Panc1 (cell line): Measurements from ENCODE around the gene POU2AF3.

Experiments
- TF ChIP-seq, protein P1 (sequence below): fragments of 450-650 bp; IDR thresholded peaks from 2 replicates; pipeline ENCODE4 v1.5.1; 2017; ENCODE audit warnings: mild to moderate bottlenecking
- TF ChIP-seq, protein P2 (sequence below), 2 experiments: IDR thresholded peaks; 2 replicates each; pipeline ENCODE4 v1.6.1; 2011 to 2012; ENCODE audit warnings: low read depth in 2 of 2, control low read depth in 1 of 2, low read length in 1 of 2, mild to moderate bottlenecking in 1 of 2, moderate library complexity in 1 of 2; ENCODE audit not compliant: insufficient read depth in 1 of 2

DNA sequence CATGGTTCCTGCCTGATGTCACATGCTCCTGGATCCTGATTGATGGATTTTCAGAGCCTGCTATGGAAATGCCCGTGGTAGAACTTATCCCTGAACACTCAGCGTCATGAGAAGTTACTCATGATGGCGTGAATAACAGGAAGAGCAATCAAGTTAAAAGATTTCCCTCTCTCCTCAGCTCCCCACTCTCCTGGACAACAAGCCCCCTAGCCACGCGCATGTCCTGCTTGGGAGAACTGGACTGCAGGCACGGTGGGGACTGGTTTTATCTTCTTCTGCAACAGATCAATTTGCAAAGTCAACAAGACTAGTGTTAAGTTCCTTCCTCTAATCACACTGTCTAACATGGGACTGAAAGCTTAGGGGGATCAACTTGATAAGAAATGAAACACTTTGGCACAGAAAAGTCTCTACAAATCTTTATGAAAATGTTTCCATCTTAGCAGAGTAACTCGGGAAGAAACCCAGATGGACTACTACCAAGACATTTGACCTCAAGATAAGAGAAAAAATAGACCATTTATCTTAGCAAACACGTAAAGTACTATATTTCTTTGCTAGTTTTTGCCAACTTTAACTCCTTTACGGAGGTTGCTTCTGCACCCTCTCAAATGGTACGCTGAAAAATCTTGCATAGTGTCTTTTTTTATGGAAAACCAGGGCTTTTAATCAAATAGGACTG lies 53.2 kb downstream of the POU2AF3 start:
- TF ChIP-seq, protein P1, sequence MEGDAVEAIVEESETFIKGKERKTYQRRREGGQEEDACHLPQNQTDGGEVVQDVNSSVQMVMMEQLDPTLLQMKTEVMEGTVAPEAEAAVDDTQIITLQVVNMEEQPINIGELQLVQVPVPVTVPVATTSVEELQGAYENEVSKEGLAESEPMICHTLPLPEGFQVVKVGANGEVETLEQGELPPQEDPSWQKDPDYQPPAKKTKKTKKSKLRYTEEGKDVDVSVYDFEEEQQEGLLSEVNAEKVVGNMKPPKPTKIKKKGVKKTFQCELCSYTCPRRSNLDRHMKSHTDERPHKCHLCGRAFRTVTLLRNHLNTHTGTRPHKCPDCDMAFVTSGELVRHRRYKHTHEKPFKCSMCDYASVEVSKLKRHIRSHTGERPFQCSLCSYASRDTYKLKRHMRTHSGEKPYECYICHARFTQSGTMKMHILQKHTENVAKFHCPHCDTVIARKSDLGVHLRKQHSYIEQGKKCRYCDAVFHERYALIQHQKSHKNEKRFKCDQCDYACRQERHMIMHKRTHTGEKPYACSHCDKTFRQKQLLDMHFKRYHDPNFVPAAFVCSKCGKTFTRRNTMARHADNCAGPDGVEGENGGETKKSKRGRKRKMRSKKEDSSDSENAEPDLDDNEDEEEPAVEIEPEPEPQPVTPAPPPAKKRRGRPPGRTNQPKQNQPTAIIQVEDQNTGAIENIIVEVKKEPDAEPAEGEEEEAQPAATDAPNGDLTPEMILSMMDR: no peak
- TF ChIP-seq, protein P2, sequence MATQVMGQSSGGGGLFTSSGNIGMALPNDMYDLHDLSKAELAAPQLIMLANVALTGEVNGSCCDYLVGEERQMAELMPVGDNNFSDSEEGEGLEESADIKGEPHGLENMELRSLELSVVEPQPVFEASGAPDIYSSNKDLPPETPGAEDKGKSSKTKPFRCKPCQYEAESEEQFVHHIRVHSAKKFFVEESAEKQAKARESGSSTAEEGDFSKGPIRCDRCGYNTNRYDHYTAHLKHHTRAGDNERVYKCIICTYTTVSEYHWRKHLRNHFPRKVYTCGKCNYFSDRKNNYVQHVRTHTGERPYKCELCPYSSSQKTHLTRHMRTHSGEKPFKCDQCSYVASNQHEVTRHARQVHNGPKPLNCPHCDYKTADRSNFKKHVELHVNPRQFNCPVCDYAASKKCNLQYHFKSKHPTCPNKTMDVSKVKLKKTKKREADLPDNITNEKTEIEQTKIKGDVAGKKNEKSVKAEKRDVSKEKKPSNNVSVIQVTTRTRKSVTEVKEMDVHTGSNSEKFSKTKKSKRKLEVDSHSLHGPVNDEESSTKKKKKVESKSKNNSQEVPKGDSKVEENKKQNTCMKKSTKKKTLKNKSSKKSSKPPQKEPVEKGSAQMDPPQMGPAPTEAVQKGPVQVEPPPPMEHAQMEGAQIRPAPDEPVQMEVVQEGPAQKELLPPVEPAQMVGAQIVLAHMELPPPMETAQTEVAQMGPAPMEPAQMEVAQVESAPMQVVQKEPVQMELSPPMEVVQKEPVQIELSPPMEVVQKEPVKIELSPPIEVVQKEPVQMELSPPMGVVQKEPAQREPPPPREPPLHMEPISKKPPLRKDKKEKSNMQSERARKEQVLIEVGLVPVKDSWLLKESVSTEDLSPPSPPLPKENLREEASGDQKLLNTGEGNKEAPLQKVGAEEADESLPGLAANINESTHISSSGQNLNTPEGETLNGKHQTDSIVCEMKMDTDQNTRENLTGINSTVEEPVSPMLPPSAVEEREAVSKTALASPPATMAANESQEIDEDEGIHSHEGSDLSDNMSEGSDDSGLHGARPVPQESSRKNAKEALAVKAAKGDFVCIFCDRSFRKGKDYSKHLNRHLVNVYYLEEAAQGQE (IDR thresholded peaks at IDR 0.05; ENCODE audit: insufficient read depth in 1 of 2, low read depth in 2 of 2, low read length in 1 of 2): no peak
